ENCODE data around the gene TMUB1. TPM values are rescaled to one million over a fixed set of nuclear protein-coding genes. Genes with fewer than 3 reads are reported as not detected.
"Not testable (repeated sequence)": the region's sequence is repeated elsewhere in the genome, so short reads cannot be mapped to it uniquely, and the experiment has no call there.

Gene TMUB1
- total and polyA plus RNA-seq, 5 experiments from 2014 or later = 41.8 to 70.6 (median 45.6) TPM

- Mint-ChIP-seq H3K4me3 (no peak within 1 kb of the TSS), H3K27ac (peak within 1 kb of the TSS in 2 of 10 donors; percentile 55 to 63), H3K27me3 (peaks cover 0 to 4% (median 0%) of the 10 kb centered on the region in 5 donors), H3K36me3 (peaks cover 0 to 12% (median 0%) of the 10 kb centered on the region in 3 donors), H3K9me3 (no peaks in the 10 kb centered on the region), H3K4me1 (peaks cover 6 to 14% (median 10%) of the 10 kb centered on the region in 4 donors)
- POLR2A ChIA-PET = interaction anchor here (0.6 kb wide), 1 partner anchor 42 kb away, joined by 6 read pairs; no protein-coding TSS in a partner anchor
- ATAC-seq (no peak), DNase-seq (no peak)
Measured at GRCh38 chr7:151047976-151048815, 35.1 kb downstream of the TMUB1 start, which contains the start of gene ASIC3. TSS of gene ASIC3 (plus strand) at chr7:151048531. CDS start at chr7:151048886, 355 bp downstream.

GRCh38 chr7:151046603-151047573 is 36.4 kb downstream of the TMUB1 start:
- DNase-seq (no peak), ATAC-seq (no peak)
- Mint-ChIP-seq H3K4me3 (no peak overlapping the region), H3K9me3 (no peaks in the 10 kb centered on the region), H3K27me3 (peaks cover 0 to 1% (median 0%) of the 10 kb centered on the region in 5 donors), H3K4me1 (peaks cover 0 to 8% (median 3%) of the 10 kb centered on the region in 4 donors), H3K27ac (peak overlapping the region in 3 of 10 donors; percentile 15 to 63 (median 29)), H3K36me3 (peaks cover 0 to 14% (median 0%) of the 10 kb centered on the region in 3 donors)
- POLR2A ChIA-PET = interaction anchor here (1.3 kb wide), 1 partner anchor 20 kb away, joined by 3 read pairs; no protein-coding TSS in a partner anchor

- no peak overlapping the region for H3K4me3 Mint-ChIP-seq
- no peaks in the 10 kb centered on the region for H3K9me3 Mint-ChIP-seq
- POLR2A ChIA-PET = no interaction called here
- peaks cover 0 to 17% (median 0%) of the 10 kb centered on the region in 3 donors for H3K36me3 Mint-ChIP-seq
- peaks cover 0 to 6% (median 2%) of the 10 kb centered on the region in 4 donors for H3K4me1 Mint-ChIP-seq
- H3K27ac Mint-ChIP-seq = peak overlapping the region in 1 of 10 donors; percentile 55
- DNase-seq (no peak), ATAC-seq (no peak)
- H3K27me3 Mint-ChIP-seq = no peaks in the 10 kb centered on the region
Measured at GRCh38 chr7:151045967-151046366, 37.3 kb downstream of the TMUB1 start.

- no peak for DNase-seq
- H3K4me3 Mint-ChIP-seq = no peak overlapping the region
- H3K27me3 Mint-ChIP-seq = no peaks in the 10 kb centered on the region
- H3K36me3 Mint-ChIP-seq = peaks cover 0 to 17% (median 0%) of the 10 kb centered on the region in 3 donors
- POLR2A ChIA-PET = interaction anchor here (0.9 to 1.7 kb wide), 2 partner anchors 31 to 66 kb away, joined by 3 to 4 read pairs; no protein-coding TSS in a partner anchor
- H3K9me3 Mint-ChIP-seq = no peaks in the 10 kb centered on the region
- H3K4me1 Mint-ChIP-seq = peaks cover 0 to 6% (median 1%) of the 10 kb centered on the region in 4 donors
- ATAC-seq = no peak
- peak overlapping the region in 1 of 10 donors; percentile 53 for H3K27ac Mint-ChIP-seq
Measured at GRCh38 chr7:151045262-151045661, 38.0 kb downstream of the TMUB1 start.

- Mint-ChIP-seq H3K27me3 (no peaks in the 10 kb centered on the region), H3K27ac (no peak overlapping the region), H3K9me3 (no peaks in the 10 kb centered on the region), H3K4me1 (peaks cover 0 to 11% (median 10%) of the 10 kb centered on the region in 4 donors), H3K36me3 (peaks cover 0 to 17% (median 0%) of the 10 kb centered on the region in 3 donors), H3K4me3 (no peak overlapping the region)
- no peak for ATAC-seq
- no peak for DNase-seq
- POLR2A ChIA-PET = interaction anchor here (0.6 to 1.7 kb wide), 2 partner anchors 30 to 179 kb away, joined by 4 read pairs; no protein-coding TSS in a partner anchor
Measured at GRCh38 chr7:151043959-151044358, 39.3 kb downstream of the TMUB1 start.

GRCh38 chr7:151043449-151043848 is 39.8 kb downstream of the TMUB1 start:
- H3K4me3 Mint-ChIP-seq, ATAC-seq, POLR2A ChIA-PET, H3K27ac Mint-ChIP-seq, DNase-seq, H3K27me3 Mint-ChIP-seq, H3K9me3 Mint-ChIP-seq: not testable (repeated sequence)
- Mint-ChIP-seq H3K36me3 (peaks cover 0 to 17% (median 0%) of the 10 kb centered on the region in 3 donors), H3K4me1 (peaks cover 0 to 11% (median 10%) of the 10 kb centered on the region in 4 donors)

GRCh38 chr7:151040616-151041375 is 42.5 kb downstream of the TMUB1 start:
- Mint-ChIP-seq H3K4me1 (peaks cover 0 to 10% (median 9%) of the 10 kb centered on the region in 4 donors), H3K36me3 (peaks cover 0 to 29% (median 5%) of the 10 kb centered on the region in 3 donors), H3K27ac (no peak overlapping the region), H3K9me3 (no peaks in the 10 kb centered on the region), H3K27me3 (no peaks in the 10 kb centered on the region), H3K4me3 (no peak overlapping the region)
- DNase-seq (no peak), ATAC-seq (no peak)
- POLR2A ChIA-PET = interaction anchor here (1.0 to 1.8 kb wide), 2 partner anchors 11 to 12 kb away, joined by 4 to 6 read pairs; partner anchors contain the start of gene ABCB8

GRCh38 chr7:151039850-151040548 is 43.3 kb downstream of the TMUB1 start:
- Mint-ChIP-seq H3K9me3 (no peaks in the 10 kb centered on the region), H3K27ac (peak overlapping the region in 2 of 10 donors; percentile 48 to 58), H3K36me3 (peaks cover 0 to 28% (median 5%) of the 10 kb centered on the region in 3 donors), H3K27me3 (no peaks in the 10 kb centered on the region), H3K4me3 (no peak overlapping the region), H3K4me1 (peaks cover 0 to 10% (median 9%) of the 10 kb centered on the region in 4 donors)
- ATAC-seq (peak in 1 of 2 donors; percentile 22), DNase-seq (no peak)
- POLR2A ChIA-PET = interaction anchor here (0.7 to 1.0 kb wide), 2 partner anchors 10 to 665 kb away, joined by 3 to 4 read pairs; no protein-coding TSS in a partner anchor

- Mint-ChIP-seq H3K4me3 (no peak overlapping the region), H3K27me3 (no peaks in the 10 kb centered on the region), H3K9me3 (no peaks in the 10 kb centered on the region), H3K4me1 (peaks cover 0 to 10% (median 9%) of the 10 kb centered on the region in 4 donors), H3K36me3 (peaks cover 0 to 24% (median 5%) of the 10 kb centered on the region in 3 donors), H3K27ac (peak overlapping the region in 4 of 10 donors; percentile 36 to 59 (median 53))
- peak in 1 of 2 donors; percentile 46 for ATAC-seq
- DNase-seq = no peak
- POLR2A ChIA-PET = interaction anchor here (0.7 kb wide), 1 partner anchor 664 kb away, joined by 3 read pairs; no protein-coding TSS in a partner anchor
Measured at GRCh38 chr7:151038951-151039849, 44.1 kb downstream of the TMUB1 start.

- DNase-seq = no peak
- no peaks in the 10 kb centered on the region for H3K27me3 Mint-ChIP-seq
- peak overlapping the region in 2 of 10 donors; percentile 60 to 83 for H3K27ac Mint-ChIP-seq
- peaks cover 2 to 24% (median 13%) of the 10 kb centered on the region in 4 donors for H3K4me1 Mint-ChIP-seq
- POLR2A ChIA-PET = no interaction called here
- no peaks in the 10 kb centered on the region for H3K9me3 Mint-ChIP-seq
- H3K4me3 Mint-ChIP-seq = no peak overlapping the region
- ATAC-seq = no peak
- peaks cover 0 to 38% (median 7%) of the 10 kb centered on the region in 3 donors for H3K36me3 Mint-ChIP-seq
Measured at GRCh38 chr7:151035902-151036301, 47.4 kb downstream of the TMUB1 start.

All from naive thymus-derived CD8-positive, alpha-beta T cell (primary cell).